ENCODE data around the gene WEE1. TPM values are rescaled to one million over a fixed set of nuclear protein-coding genes. Genes with fewer than 3 reads are reported as not detected.
A peak's percentile ranks its signal among the peaks of the same experiment; 100 is the strongest.

WEE1 gene
- total and polyA plus RNA-seq, 12 donors = 12.7 to 114 (median 48.7) TPM

DNA sequence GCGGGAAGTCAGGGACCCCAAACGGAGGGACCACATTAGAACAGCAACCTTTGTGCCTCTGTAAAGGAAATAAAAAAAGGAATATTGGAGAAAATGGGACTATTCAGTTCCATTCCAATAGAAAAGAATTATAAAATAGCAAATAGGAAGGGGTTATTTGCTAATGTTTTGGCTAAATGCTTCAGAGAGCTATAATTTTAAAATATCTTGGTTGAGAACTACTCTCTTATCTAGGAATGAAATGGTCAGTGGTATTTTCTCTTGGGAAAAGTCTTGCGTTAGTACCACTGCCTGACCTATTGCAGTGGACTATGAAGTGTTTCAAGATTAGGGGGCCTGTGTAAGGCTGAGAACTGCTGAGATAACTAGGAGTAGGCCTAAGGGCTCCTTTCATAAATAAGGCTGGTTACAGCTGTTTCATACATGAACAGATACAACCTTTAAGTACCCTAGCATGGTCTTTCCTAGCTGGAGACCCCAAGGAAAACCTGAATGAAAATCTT is 6.9 kb upstream of the WEE1 start:
- Histone ChIP-seq H3K4me1 (peaks cover 9 to 49% (median 39%) of the 10 kb centered on the region in 9 donors), H3K9me3 (peaks cover 0 to 6% (median 0%) of the 10 kb centered on the region in 11 donors), H3K36me3 (no peaks in the 10 kb centered on the region), H3K27me3 (no peaks in the 10 kb centered on the region), H3K4me3 (no peak overlapping the region), H3K27ac (peak overlapping the region; percentile 77 to 94 (median 86))
- WGBS, 2 donors = 59 to 70% methylated on average over 3 of the region's 3 CpGs
- intact Hi-C loops (cut with DNase I) = loop anchor here in 2 of 10 donors (5.0 kb wide), 2 partner anchors 46 to 104 kb away; partner anchors contain the start of gene ZNF143 (in 1 of the 2)
- TF ChIP-seq, protein P1, sequence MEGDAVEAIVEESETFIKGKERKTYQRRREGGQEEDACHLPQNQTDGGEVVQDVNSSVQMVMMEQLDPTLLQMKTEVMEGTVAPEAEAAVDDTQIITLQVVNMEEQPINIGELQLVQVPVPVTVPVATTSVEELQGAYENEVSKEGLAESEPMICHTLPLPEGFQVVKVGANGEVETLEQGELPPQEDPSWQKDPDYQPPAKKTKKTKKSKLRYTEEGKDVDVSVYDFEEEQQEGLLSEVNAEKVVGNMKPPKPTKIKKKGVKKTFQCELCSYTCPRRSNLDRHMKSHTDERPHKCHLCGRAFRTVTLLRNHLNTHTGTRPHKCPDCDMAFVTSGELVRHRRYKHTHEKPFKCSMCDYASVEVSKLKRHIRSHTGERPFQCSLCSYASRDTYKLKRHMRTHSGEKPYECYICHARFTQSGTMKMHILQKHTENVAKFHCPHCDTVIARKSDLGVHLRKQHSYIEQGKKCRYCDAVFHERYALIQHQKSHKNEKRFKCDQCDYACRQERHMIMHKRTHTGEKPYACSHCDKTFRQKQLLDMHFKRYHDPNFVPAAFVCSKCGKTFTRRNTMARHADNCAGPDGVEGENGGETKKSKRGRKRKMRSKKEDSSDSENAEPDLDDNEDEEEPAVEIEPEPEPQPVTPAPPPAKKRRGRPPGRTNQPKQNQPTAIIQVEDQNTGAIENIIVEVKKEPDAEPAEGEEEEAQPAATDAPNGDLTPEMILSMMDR (IDR thresholded peaks at IDR 0.05) = no peak
- DNase-seq (no peak), ATAC-seq (peak; percentile 54 to 69 (median 60))

DNA sequence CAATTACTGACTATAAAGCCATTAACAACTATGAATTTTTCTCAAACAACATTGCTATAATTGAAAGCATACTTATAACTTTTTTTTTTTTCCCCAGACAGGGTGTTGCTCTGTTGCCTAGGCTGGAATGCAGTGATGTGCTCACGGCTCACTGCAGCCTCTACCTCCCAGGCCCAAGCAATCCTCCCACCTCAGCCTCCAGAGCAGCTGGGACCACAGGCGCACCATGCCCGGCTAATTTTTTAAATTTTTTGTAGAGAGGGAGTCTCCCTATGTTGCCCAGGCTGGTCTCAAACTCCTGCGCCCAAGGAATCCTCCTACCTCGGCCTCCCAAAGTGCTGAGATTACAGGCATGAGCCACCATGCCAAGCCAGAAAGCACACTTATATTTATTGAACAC is 6.1 kb upstream of the WEE1 start:
- TF ChIP-seq, protein P1 (IDR thresholded peaks at IDR 0.05) = no peak
- peak overlapping the region; percentile 77 to 94 (median 87) for H3K27ac ChIP-seq
- no peak overlapping the region for H3K4me3 ChIP-seq
- DNase-seq (no peak), ATAC-seq (no peak)
- intact Hi-C loops (cut with DNase I) = loop anchor here in 2 of 10 donors (5.0 kb wide), 2 partner anchors 45 to 105 kb away; partner anchors contain the start of gene ZNF143 (in 1 of the 2)
- H3K27me3 ChIP-seq = no peaks in the 10 kb centered on the region
- WGBS, 2 donors = 95 to 96% methylated on average over 5 of the region's 5 CpGs
- H3K36me3 ChIP-seq = no peaks in the 10 kb centered on the region
- peaks cover 9 to 52% (median 39%) of the 10 kb centered on the region in 9 donors for H3K4me1 ChIP-seq
- H3K9me3 ChIP-seq = no peaks in the 10 kb centered on the region

DNA sequence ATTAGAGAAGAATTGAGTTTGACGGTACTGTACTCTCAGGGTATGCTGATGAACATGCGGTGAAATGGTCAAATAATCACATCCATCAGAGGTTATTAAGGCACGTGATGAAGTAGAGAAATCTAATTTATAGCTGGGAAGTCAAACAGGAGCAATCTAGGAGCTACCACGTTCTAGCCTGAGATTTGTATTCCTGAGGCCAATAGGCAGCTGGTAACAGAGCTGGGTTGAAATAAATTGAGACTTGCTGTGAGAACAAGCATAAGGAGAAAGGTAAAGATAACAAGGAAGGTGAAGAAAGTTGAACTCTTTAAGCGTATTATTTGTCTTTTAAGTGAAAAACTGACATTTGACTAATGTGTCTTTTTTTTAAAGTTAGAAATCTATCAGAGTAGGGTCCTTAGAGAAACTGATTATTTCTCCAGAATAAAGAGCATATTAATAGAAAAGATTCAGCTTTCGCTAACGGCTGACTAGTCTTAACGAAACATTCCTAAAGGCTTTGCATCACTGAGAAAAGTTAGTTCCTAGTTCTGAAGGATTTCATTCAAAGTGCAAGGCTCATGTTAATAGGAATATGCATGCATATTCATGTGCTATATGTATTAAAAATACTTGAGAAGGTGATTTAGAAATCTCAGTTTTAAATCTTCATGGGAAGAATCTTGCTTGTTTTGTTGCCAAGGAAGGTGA is 5.2 kb upstream of the WEE1 start:
- Histone ChIP-seq H3K27ac (peak overlapping the region; percentile 80 to 94 (median 88)), H3K4me1 (peaks cover 9 to 56% (median 39%) of the 10 kb centered on the region in 9 donors), H3K36me3 (no peaks in the 10 kb centered on the region), H3K9me3 (no peaks in the 10 kb centered on the region), H3K27me3 (no peaks in the 10 kb centered on the region), H3K4me3 (no peak overlapping the region)
- TF ChIP-seq, protein P1 (IDR thresholded peaks at IDR 0.05) = no peak
- intact Hi-C loops (cut with DNase I) = loop anchor here in 2 of 10 donors (5.0 kb wide), 2 partner anchors 44 to 106 kb away; partner anchors contain the start of gene ZNF143 (in 1 of the 2)
- DNase-seq = no peak
- WGBS, 2 donors = 65 to 72% methylated on average over 8 of the region's 8 CpGs
- ATAC-seq = no peak

DNA sequence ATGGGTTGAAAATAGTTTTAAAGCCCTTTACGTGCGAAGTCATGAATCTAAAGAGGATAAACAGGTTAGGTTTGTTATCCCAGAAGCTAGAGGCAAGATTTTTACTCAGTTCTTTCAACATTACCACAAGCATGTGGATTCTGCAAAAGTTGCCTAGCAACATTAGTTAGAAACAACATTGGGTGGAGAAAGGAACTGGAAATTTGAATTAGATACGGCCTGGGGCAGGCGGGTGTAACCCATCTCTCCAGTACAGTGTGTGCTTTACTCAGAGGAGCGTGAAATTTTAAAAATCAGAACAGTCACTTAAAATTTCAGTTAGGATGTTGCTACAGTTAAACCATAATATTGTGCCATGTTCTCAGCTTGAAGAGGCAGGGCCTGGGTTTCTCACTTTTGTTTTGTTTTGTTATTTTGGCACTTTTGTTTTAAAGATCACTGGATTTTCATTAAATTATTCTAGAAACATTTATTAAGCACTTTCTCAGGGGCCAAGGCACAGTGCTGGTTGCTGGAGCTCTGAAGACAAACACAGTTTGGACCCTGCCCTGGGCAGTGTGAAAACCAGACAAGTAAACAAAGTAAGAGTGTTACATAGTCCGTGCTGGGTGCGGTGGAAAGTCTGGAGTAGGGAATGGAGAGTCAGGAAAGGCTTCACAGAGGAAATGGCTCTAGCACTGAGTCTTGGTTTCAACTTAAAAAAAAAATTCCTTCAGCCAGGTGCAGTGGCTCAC is 4.4 kb upstream of the WEE1 start:
- DNase-seq (peak; percentile 25 to 61), ATAC-seq (peak in 6 of 8 donors; percentile 20 to 70 (median 38))
- Histone ChIP-seq H3K9me3 (no peaks in the 10 kb centered on the region), H3K27me3 (no peaks in the 10 kb centered on the region), H3K4me1 (peaks cover 9 to 56% (median 39%) of the 10 kb centered on the region in 9 donors), H3K36me3 (no peaks in the 10 kb centered on the region), H3K4me3 (peak overlapping the region in 3 of 10 donors; percentile 14 to 18 (median 14)), H3K27ac (peak overlapping the region; percentile 80 to 94 (median 88))
- WGBS, 2 donors = 10 to 16% methylated on average over 7 of the region's 7 CpGs
- intact Hi-C loops (cut with DNase I) = loop anchor here in 2 of 10 donors (5.0 kb wide), 2 partner anchors 43 to 107 kb away; partner anchors contain the start of gene ZNF143 (in 1 of the 2)
- TF ChIP-seq, protein P1 (IDR thresholded peaks at IDR 0.05) = no peak
